ENCODE results near the gene IGSF8.

DNA sequence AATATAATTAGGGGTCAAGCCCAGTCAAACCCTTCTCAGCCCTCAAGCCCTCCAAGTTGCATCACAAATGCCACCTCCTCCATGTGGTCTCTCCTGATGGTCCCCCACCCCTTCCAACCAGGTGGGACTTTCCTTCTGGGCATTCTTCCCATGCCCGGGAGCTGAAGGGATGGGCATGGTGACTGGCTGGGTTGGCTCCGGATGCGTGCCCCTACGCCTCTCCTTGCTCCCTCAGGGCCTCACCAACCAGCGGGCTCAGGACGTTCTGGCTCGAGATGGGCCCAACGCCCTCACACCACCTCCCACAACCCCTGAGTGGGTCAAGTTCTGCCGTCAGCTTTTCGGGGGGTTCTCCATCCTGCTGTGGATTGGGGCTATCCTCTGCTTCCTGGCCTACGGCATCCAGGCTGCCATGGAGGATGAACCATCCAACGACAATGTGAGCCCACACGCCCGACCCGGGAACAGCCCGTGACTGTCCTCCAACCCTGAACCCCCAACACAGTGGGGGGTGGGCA is 24.6 kb upstream of the IGSF8 start:
- TF ChIP-seq CTCF (IDR thresholded peaks at IDR 0.05; ENCODE audit: low read depth, low read length) (no peak), EZH2phosphoT487 (IDR thresholded peaks at IDR 0.05; ENCODE audit: low read depth) (no peak)
